Tibial artery (tissue), 4 donors: ENCODE data around the gene SHISAL1.

ENCODE experiments used
- DNase-seq, 2 donors: peaks; one replicate each; pipeline ENCODE4 v3.0.0-alpha.2; 2019
- H3K27ac ChIP-seq, 2 donors: fragments of 200-600 bp; sonication (generic) in 1 of 2; 1 replicate in 1 of 2; 2 replicates in 1 of 2; pipeline ENCODE4 v1.5.1; 2018 to 2019; ENCODE audit warnings: mild to moderate bottlenecking in 1 of 2
- H3K27me3 ChIP-seq, 2 donors: fragments of 200-600 bp; sonication (generic) in 1 of 2; one replicate each; pipeline versions ENCODE4 v1.5.1 to v1.6.0; 2016 to 2019
- H3K36me3 ChIP-seq, 3 donors: fragments of 200-600 bp; sonication (generic) in 2 of 3; one replicate each; pipeline ENCODE4 v1.5.1; 2016 to 2019; ENCODE audit warnings: mild to moderate bottlenecking in 2 of 3
- H3K4me1 ChIP-seq, 4 donors: fragments of 200-600 bp; sonication (generic) in 2 of 4; 1 replicate in 3 of 4; 2 replicates in 1 of 4; pipeline ENCODE4 v1.5.1; 2016 to 2019
- H3K4me3 ChIP-seq, 2 donors: fragments of 200-600 bp; sonication (generic) in 1 of 2; 1 replicate in 1 of 2; 2 replicates in 1 of 2; pipeline ENCODE4 v1.5.1; 2018 to 2019; ENCODE audit warnings: mild to moderate bottlenecking in 2 of 2
- H3K9me3 ChIP-seq, 3 donors: fragments of 200-600 bp; sonication (generic) in 1 of 3; one replicate each; pipeline ENCODE4 v1.5.1; 2016 to 2019
- intact Hi-C: fragments of 100-400 bp; cut with DNase I; formaldehyde crosslinking; loops from one replicate; pipeline ENCODE4 v1.15.0; 2023; ENCODE audit warnings: low total_unique reads
- TF ChIP-seq, protein P1 (sequence below), 2 experiments: fragments of 200-600 bp in 1 of 2; fragments of 450-650 bp in 1 of 2; IDR thresholded peaks; one replicate each; pipeline ENCODE4 v1.5.1; 2017 to 2019; ENCODE audit warnings: antibody characterized with exemption in 2 of 2, mild to moderate bottlenecking in 1 of 2, moderate library complexity in 1 of 2

The SHISAL1 gene

DNA sequence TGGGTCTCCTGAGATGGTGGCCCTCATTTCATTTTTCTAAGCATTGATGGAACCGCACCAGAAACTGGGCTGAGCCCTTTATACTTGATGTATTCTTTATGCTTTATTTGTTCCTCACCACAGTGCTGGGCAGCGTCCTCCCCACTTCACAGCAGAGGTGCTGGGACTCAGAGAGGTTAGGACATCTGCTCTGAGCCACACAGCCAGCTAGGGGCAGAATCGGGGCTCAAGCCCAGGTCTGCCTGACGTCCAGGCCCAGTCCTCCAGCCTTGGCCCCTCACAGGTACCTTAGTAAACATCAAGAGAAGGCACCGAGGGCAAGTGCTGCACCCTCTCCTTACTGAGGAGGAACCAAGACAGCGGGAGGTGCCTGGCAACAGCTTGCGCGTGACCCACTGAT, 20.2 kb upstream of the SHISAL1 start:
- intact Hi-C loops = no loop called here
- Histone ChIP-seq H3K4me3 (no peak overlapping the region), H3K27ac (no peak overlapping the region), H3K9me3 (no peaks in the 10 kb centered on the region), H3K36me3 (no peaks in the 10 kb centered on the region), H3K4me1 (peaks cover 0 to 17% (median 10%) of the 10 kb centered on the region in 4 donors), H3K27me3 (peaks cover 0 to 60% of the 10 kb centered on the region in 2 donors)
- TF ChIP-seq, protein P1, sequence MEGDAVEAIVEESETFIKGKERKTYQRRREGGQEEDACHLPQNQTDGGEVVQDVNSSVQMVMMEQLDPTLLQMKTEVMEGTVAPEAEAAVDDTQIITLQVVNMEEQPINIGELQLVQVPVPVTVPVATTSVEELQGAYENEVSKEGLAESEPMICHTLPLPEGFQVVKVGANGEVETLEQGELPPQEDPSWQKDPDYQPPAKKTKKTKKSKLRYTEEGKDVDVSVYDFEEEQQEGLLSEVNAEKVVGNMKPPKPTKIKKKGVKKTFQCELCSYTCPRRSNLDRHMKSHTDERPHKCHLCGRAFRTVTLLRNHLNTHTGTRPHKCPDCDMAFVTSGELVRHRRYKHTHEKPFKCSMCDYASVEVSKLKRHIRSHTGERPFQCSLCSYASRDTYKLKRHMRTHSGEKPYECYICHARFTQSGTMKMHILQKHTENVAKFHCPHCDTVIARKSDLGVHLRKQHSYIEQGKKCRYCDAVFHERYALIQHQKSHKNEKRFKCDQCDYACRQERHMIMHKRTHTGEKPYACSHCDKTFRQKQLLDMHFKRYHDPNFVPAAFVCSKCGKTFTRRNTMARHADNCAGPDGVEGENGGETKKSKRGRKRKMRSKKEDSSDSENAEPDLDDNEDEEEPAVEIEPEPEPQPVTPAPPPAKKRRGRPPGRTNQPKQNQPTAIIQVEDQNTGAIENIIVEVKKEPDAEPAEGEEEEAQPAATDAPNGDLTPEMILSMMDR (IDR thresholded peaks at IDR 0.05) = no peak
- no peak for DNase-seq

DNA sequence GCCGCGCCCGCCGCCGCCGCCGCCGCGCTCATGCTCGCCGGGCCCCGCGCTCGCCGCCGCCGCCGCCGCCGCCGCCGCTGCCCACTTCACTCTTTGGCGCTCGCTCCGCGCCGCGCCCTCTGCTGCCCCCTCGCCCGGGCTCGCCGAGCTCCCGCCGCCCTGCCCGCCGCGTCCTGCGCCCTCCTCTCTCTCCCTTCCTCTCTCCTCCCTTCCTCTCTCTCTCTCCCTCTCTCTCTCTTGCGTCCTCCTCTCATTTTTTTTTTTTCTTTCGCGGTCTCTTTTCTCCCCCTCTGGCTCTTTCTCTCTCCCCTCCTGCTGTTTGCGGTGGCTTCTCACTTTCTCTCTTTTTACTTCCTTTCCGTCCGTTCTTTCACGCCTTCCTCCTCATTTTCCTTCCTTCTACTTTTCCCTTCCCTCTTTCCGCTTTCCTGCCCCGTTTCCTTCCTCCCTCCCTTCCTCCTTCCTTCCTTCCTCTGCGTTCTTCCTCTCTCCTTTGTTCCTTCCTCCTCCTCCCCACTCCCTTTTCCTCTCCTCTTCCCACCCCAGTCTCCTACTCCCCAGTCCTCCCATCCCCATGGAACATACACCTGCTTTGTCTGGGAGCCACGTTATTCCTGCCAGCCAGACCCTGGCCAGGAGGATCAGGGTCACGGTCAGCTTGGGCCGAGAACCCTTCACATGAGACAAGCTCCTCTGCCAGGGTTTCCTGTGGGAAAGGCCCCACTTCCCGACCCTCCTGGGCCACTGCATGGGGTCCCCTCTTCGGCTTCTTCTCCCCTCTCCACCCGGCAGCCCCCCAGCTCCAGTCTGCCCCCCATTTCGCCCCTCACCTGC, 19.3 kb upstream of the SHISAL1 start:
- Histone ChIP-seq H3K4me1 (peaks cover 0 to 14% (median 10%) of the 10 kb centered on the region in 4 donors), H3K36me3 (no peaks in the 10 kb centered on the region), H3K9me3 (no peaks in the 10 kb centered on the region), H3K27ac (no peak overlapping the region), H3K27me3 (peaks cover 0 to 60% of the 10 kb centered on the region in 2 donors), H3K4me3 (peak overlapping the region in 1 of 2 donors; percentile 32)
- intact Hi-C loops = no loop called here
- DNase-seq = no peak
- TF ChIP-seq, protein P1 (IDR thresholded peaks at IDR 0.05) = no peak

DNA sequence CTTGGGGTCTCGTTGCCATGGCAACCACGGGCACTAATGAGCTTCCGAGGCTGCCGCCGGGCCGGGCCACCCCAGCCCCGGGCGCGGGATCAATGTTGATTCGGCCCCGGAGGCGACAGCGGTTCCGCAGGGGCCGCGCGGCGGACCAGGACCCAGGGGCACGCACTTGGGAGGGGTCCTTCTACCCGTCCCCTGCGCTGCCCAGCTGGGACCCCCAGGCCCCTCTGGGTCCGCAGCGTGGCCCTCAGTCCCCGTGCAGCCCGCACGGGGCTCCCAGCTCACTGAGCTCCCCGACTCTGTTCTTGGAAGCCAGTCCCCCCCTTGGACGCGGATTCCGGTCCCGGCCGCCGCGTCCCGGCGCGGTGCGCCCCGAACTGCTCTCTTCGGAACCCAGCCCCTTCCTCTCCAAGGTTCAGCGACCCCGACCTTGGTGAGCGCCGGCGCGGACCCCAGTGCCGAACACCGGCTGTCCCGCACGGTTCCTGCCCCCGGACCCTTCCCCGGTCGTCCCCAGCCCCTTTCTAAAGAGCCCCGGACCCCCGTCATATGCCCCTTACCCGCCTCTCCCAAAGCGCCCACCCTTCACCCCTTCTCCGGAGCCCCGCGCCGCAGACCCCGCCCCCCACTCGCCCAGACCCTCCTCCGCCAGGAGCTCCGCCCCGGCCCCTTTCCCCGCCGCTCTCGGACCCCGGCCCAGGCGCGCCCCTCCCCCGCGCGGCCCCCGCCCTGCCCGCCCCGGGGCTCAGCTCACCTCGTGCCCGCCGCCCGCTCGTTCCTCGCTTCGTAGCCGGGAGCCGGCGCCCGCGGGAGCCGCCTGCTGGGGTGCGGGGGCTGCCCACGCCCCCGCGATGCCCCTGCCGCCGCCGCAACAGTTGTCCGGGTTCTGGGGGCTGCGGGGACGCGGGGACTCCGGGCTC, 18.3 kb upstream of the SHISAL1 start:
- intact Hi-C loops = no loop called here
- no peak overlapping the region for H3K27ac ChIP-seq
- H3K27me3 ChIP-seq = peaks cover 0 to 60% of the 10 kb centered on the region in 2 donors
- TF ChIP-seq, protein P1 (IDR thresholded peaks at IDR 0.05) = no peak
- peaks cover 0 to 21% (median 12%) of the 10 kb centered on the region in 4 donors for H3K4me1 ChIP-seq
- H3K4me3 ChIP-seq = peak overlapping the region; percentile 28 to 48
- no peaks in the 10 kb centered on the region for H3K36me3 ChIP-seq
- no peak for DNase-seq
- H3K9me3 ChIP-seq = no peaks in the 10 kb centered on the region

DNA sequence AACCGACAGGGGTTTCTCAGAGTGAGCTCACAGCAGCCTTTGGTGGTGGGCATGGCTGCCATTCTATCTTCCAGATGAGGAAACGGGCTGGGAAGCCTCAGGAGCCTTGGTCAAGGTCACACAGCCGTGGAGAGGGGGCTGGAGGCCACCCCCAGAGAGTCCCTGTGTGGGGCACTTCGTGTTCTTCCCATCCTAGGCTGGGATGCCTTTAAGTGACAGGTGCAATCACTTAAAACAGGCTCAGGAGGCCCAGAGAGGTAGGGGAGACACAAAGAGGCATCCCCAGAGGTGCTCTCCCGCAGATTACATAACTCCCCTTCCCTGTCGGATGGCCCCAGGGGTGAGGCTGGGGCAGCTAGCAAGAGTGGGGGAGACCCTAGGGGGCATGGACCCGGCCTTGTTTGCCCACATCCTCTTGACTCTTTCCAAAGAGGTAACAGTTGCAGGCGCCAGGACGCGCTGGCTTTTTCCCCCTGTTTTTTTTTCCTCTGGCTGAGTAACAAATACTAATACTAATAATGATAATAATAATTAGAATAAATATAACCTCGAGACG, 17.5 kb upstream of the SHISAL1 start:
- peaks cover 0 to 27% (median 12%) of the 10 kb centered on the region in 4 donors for H3K4me1 ChIP-seq
- no peak overlapping the region for H3K27ac ChIP-seq
- TF ChIP-seq, protein P1 (IDR thresholded peaks at IDR 0.05) = no peak
- intact Hi-C loops = no loop called here
- no peak for DNase-seq
- H3K9me3 ChIP-seq = no peaks in the 10 kb centered on the region
- H3K36me3 ChIP-seq = no peaks in the 10 kb centered on the region
- H3K4me3 ChIP-seq = no peak overlapping the region
- peaks cover 0 to 60% of the 10 kb centered on the region in 2 donors for H3K27me3 ChIP-seq

DNA sequence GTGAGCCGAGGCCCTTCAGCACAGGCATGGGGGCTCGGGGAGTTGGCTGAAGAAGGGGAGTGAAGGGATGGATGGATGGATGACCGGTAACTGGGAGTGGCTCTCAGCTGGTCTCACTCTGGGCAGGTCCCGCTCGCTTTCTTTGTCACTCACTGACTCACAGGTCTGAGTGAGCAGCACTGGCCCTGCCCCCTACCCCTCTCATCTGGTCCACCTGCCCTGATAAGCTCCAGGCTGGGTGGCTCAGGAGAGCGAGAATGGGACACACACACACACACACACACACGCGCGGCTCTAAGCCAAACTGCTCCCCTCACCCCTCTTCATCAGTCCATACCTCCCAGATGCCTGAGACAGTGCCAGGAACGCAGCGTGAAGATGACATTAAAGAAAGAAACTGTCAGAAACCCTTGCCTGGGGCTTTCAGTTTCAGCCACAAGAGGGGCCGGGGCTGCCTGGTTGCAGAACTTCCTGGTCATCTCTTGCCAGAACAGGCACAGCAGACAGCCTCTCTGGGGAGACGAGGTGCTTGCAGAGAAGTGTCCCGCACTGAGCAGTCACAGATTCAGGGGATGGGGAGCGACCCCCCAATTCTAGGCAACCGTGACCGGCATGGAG, 16.5 kb upstream of the SHISAL1 start:
- Histone ChIP-seq H3K27ac (no peak overlapping the region), H3K4me3 (no peak overlapping the region), H3K36me3 (no peaks in the 10 kb centered on the region), H3K27me3 (peaks cover 0 to 60% of the 10 kb centered on the region in 2 donors), H3K9me3 (no peaks in the 10 kb centered on the region), H3K4me1 (peaks cover 0 to 27% (median 12%) of the 10 kb centered on the region in 4 donors)
- DNase-seq = no peak
- intact Hi-C loops = loop anchor here (10.0 kb wide), 1 partner anchor 254 kb away; no protein-coding TSS in a partner anchor
- TF ChIP-seq, protein P1 (IDR thresholded peaks at IDR 0.05) = no peak
